Vagina (tissue), 2 donors: ENCODE measurements around the gene C3orf22.

Experiments
- POLR2A ChIP-seq, 2 donors: fragments of 450-650 bp; IDR thresholded peaks; one replicate each; pipeline ENCODE4 v1.6.1; 2017; ENCODE audit warnings: antibody characterized with exemption in 2 of 2, mild to moderate bottlenecking in 2 of 2, moderate library complexity in 2 of 2
- TF ChIP-seq, protein P1 (sequence below), 3 experiments: fragments of 450-650 bp in 2 of 3; fragments of 200-600 bp in 1 of 3; sonication (generic) in 1 of 3; IDR thresholded peaks; one replicate each; pipeline ENCODE4 v1.5.1; 2017 to 2019; ENCODE audit warnings: antibody characterized with exemption in 3 of 3, mild to moderate bottlenecking in 2 of 3, moderate library complexity in 2 of 3

- TF ChIP-seq, protein P1, sequence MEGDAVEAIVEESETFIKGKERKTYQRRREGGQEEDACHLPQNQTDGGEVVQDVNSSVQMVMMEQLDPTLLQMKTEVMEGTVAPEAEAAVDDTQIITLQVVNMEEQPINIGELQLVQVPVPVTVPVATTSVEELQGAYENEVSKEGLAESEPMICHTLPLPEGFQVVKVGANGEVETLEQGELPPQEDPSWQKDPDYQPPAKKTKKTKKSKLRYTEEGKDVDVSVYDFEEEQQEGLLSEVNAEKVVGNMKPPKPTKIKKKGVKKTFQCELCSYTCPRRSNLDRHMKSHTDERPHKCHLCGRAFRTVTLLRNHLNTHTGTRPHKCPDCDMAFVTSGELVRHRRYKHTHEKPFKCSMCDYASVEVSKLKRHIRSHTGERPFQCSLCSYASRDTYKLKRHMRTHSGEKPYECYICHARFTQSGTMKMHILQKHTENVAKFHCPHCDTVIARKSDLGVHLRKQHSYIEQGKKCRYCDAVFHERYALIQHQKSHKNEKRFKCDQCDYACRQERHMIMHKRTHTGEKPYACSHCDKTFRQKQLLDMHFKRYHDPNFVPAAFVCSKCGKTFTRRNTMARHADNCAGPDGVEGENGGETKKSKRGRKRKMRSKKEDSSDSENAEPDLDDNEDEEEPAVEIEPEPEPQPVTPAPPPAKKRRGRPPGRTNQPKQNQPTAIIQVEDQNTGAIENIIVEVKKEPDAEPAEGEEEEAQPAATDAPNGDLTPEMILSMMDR (IDR thresholded peaks at IDR 0.05), result no peak
- TF ChIP-seq POLR2A (IDR thresholded peaks at IDR 0.05), result no peak
Observed at GRCh38 chr3:126535636-126536035, 23.1 kb downstream of the C3orf22 start.
